Measurements from ENCODE around the gene TSC22D4.
A peak's percentile ranks its signal among the peaks of the same experiment; 100 is the strongest.
"Not testable (repeated sequence)": the region's sequence is repeated elsewhere in the genome, so short reads cannot be mapped to it uniquely, and the experiment has no call there.

Gene TSC22D4

GRCh38 chr7:100443096-100443840 lies 35.7 kb downstream of the TSC22D4 start:
- Mint-ChIP-seq H3K9me3 (no peaks in the 10 kb centered on the region), H3K27me3 (no peaks in the 10 kb centered on the region), H3K27ac (ENCODE audit: low read depth) (peak overlapping the region; percentile 36), H3K36me3 (ENCODE audit: insufficient read depth) (peaks cover 2% of the 10 kb centered on the region), H3K4me1 (peaks cover 5% of the 10 kb centered on the region), H3K4me3 (no peak overlapping the region)
- ATAC-seq (replicated peaks; ENCODE audit: extremely low read depth, poor library complexity, severe bottlenecking) (no peak), DNase-seq (ENCODE audit: low spot score in 2 of 2) (no peak)

GRCh38 chr7:100441641-100442535 lies 37.1 kb downstream of the TSC22D4 start:
- H3K27me3 Mint-ChIP-seq, result no peaks in the 10 kb centered on the region
- no peak overlapping the region for H3K4me3 Mint-ChIP-seq
- no peak overlapping the region for H3K27ac Mint-ChIP-seq (ENCODE audit: low read depth)

GRCh38 chr7:100439244-100439643 lies 39.8 kb downstream of the TSC22D4 start:
- not testable (repeated sequence) for H3K4me3 Mint-ChIP-seq; H3K27me3 Mint-ChIP-seq; DNase-seq (ENCODE audit: low spot score in 2 of 2); ATAC-seq (replicated peaks; ENCODE audit: extremely low read depth, poor library complexity, severe bottlenecking); H3K9me3 Mint-ChIP-seq; H3K27ac Mint-ChIP-seq (ENCODE audit: low read depth)
- Mint-ChIP-seq H3K4me1 (peaks cover 22% of the 10 kb centered on the region), H3K36me3 (ENCODE audit: insufficient read depth) (peaks cover 12% of the 10 kb centered on the region)

More at GRCh38 chr7:100441641-100442535, 37.1 kb downstream of the TSC22D4 start:
- Mint-ChIP-seq H3K9me3 (no peaks in the 10 kb centered on the region), H3K36me3 (ENCODE audit: insufficient read depth) (peaks cover 2% of the 10 kb centered on the region), H3K4me1 (peaks cover 5% of the 10 kb centered on the region)
- no peak for ATAC-seq (replicated peaks; ENCODE audit: extremely low read depth, poor library complexity, severe bottlenecking)
- DNase-seq (ENCODE audit: low spot score in 2 of 2), result no peak

GRCh38 chr7:100438731-100439130 lies 40.3 kb downstream of the TSC22D4 start:
- not testable (repeated sequence) for H3K4me3 Mint-ChIP-seq; ATAC-seq (replicated peaks; ENCODE audit: extremely low read depth, poor library complexity, severe bottlenecking)

GRCh38 chr7:100438172-100438571 lies 40.8 kb downstream of the TSC22D4 start:
- Mint-ChIP-seq H3K27me3 (no peaks in the 10 kb centered on the region), H3K9me3 (no peaks in the 10 kb centered on the region), H3K36me3 (ENCODE audit: insufficient read depth) (peaks cover 18% of the 10 kb centered on the region), H3K4me1 (peaks cover 29% of the 10 kb centered on the region), H3K4me3 (no peak overlapping the region), H3K27ac (ENCODE audit: low read depth) (no peak overlapping the region)
- no peak for ATAC-seq (replicated peaks; ENCODE audit: extremely low read depth, poor library complexity, severe bottlenecking)
- no peak for DNase-seq (ENCODE audit: low spot score in 2 of 2)

More at GRCh38 chr7:100438731-100439130, 40.3 kb downstream of the TSC22D4 start:
- Mint-ChIP-seq H3K36me3 (ENCODE audit: insufficient read depth) (peaks cover 12% of the 10 kb centered on the region), H3K4me1 (peaks cover 25% of the 10 kb centered on the region)
- not testable (repeated sequence) for H3K9me3 Mint-ChIP-seq; DNase-seq (ENCODE audit: low spot score in 2 of 2); H3K27ac Mint-ChIP-seq (ENCODE audit: low read depth); H3K27me3 Mint-ChIP-seq

GRCh38 chr7:100437150-100438100 lies 41.6 kb downstream of the TSC22D4 start:
- Mint-ChIP-seq H3K4me1 (peaks cover 28% of the 10 kb centered on the region), H3K27me3 (no peaks in the 10 kb centered on the region), H3K27ac (ENCODE audit: low read depth) (peak overlapping the region; percentile 97), H3K36me3 (ENCODE audit: insufficient read depth) (peaks cover 25% of the 10 kb centered on the region), H3K4me3 (peak overlapping the region; percentile 95), H3K9me3 (no peaks in the 10 kb centered on the region)
- DNase-seq (ENCODE audit: low spot score in 2 of 2) (no peak), ATAC-seq (replicated peaks; ENCODE audit: extremely low read depth, poor library complexity, severe bottlenecking) (no peak)

GRCh38 chr7:100435401-100436304 lies 43.4 kb downstream of the TSC22D4 start:
- no peaks in the 10 kb centered on the region for H3K27me3 Mint-ChIP-seq
- DNase-seq (ENCODE audit: low spot score in 2 of 2), result no peak
- peak overlapping the region; percentile 97 for H3K27ac Mint-ChIP-seq (ENCODE audit: low read depth)
- peaks cover 41% of the 10 kb centered on the region for H3K4me1 Mint-ChIP-seq
- peaks cover 27% of the 10 kb centered on the region for H3K36me3 Mint-ChIP-seq (ENCODE audit: insufficient read depth)
- peak; percentile 54 for ATAC-seq (replicated peaks; ENCODE audit: extremely low read depth, poor library complexity, severe bottlenecking)
- no peaks in the 10 kb centered on the region for H3K9me3 Mint-ChIP-seq
- H3K4me3 Mint-ChIP-seq, result peak overlapping the region; percentile 95

GRCh38 chr7:100434297-100435144 lies 44.5 kb downstream of the TSC22D4 start:
- peak overlapping the region; percentile 95 for H3K4me3 Mint-ChIP-seq
- H3K4me1 Mint-ChIP-seq, result peaks cover 49% of the 10 kb centered on the region

GRCh38 chr7:100433592-100434296 lies 45.3 kb downstream of the TSC22D4 start:
- H3K9me3 Mint-ChIP-seq, result no peaks in the 10 kb centered on the region
- peak overlapping the region; percentile 41 for H3K27ac Mint-ChIP-seq (ENCODE audit: low read depth)
- peaks cover 7% of the 10 kb centered on the region for H3K27me3 Mint-ChIP-seq
- ATAC-seq (replicated peaks; ENCODE audit: extremely low read depth, poor library complexity, severe bottlenecking), result no peak
- peaks cover 57% of the 10 kb centered on the region for H3K4me1 Mint-ChIP-seq
- H3K36me3 Mint-ChIP-seq (ENCODE audit: insufficient read depth), result peaks cover 43% of the 10 kb centered on the region
- no peak for DNase-seq (ENCODE audit: low spot score in 2 of 2)
- H3K4me3 Mint-ChIP-seq, result peak overlapping the region; percentile 95

More at GRCh38 chr7:100434297-100435144, 44.5 kb downstream of the TSC22D4 start:
- DNase-seq (ENCODE audit: low spot score in 2 of 2) (no peak), ATAC-seq (replicated peaks; ENCODE audit: extremely low read depth, poor library complexity, severe bottlenecking) (no peak)
- H3K27me3 Mint-ChIP-seq, result peaks cover 2% of the 10 kb centered on the region
- H3K36me3 Mint-ChIP-seq (ENCODE audit: insufficient read depth), result peaks cover 35% of the 10 kb centered on the region
- H3K9me3 Mint-ChIP-seq, result no peaks in the 10 kb centered on the region
- peak overlapping the region; percentile 97 for H3K27ac Mint-ChIP-seq (ENCODE audit: low read depth)

- Mint-ChIP-seq H3K4me3 (no peak overlapping the region), H3K27ac (ENCODE audit: low read depth) (peak overlapping the region; percentile 41), H3K9me3 (no peaks in the 10 kb centered on the region), H3K4me1 (peaks cover 62% of the 10 kb centered on the region), H3K36me3 (ENCODE audit: insufficient read depth) (peaks cover 48% of the 10 kb centered on the region), H3K27me3 (peaks cover 7% of the 10 kb centered on the region)
- ATAC-seq (replicated peaks; ENCODE audit: extremely low read depth, poor library complexity, severe bottlenecking), result no peak
- no peak for DNase-seq (ENCODE audit: low spot score in 2 of 2)
Measured at GRCh38 chr7:100433276-100433591, 45.8 kb downstream of the TSC22D4 start.

Data from central memory CD8-positive, alpha-beta T cell (primary cell).